HepG2 (cell line): ENCODE measurements around the gene PHACTR3.

Experiments used
- ELF1 ChIP-seq: sonication (generic); formaldehyde crosslinking; IDR thresholded peaks from 2 replicates; pipeline ENCODE4 v1.4.0; 2020; ENCODE audit warnings: missing genetic modification reagents
- FOXM1 ChIP-seq: sonication (generic); formaldehyde crosslinking; IDR thresholded peaks from 2 replicates; pipeline ENCODE4 v1.5.0; 2020; ENCODE audit warnings: missing genetic modification reagents
- JUND ChIP-seq: sonication (generic); formaldehyde crosslinking; IDR thresholded peaks from 2 replicates; pipeline ENCODE4 v1.8.0; 2022; ENCODE audit warnings: mild to moderate bottlenecking, missing genetic modification reagents
- KAT2B ChIP-seq: fragments of 150-350 bp; IDR thresholded peaks from 2 replicates; pipeline ENCODE4 v1.6.1; 2014; ENCODE audit warnings: low read depth, low read length, borderline replicate concordance
- NR1H2 ChIP-seq: sonication (generic); formaldehyde crosslinking; IDR thresholded peaks from 2 replicates; pipeline ENCODE4 v1.8.1; 2022; ENCODE audit warnings: low read depth, missing genetic modification reagents, borderline replicate concordance
- SATB2 ChIP-seq: sonication (generic); formaldehyde crosslinking; IDR thresholded peaks from 2 replicates; pipeline ENCODE4 v1.5.0; 2020; ENCODE audit warnings: missing genetic modification reagents
- TBL1XR1 ChIP-seq: fragments of 150-350 bp; IDR thresholded peaks from 2 replicates; pipeline ENCODE4 v1.6.1; 2014; ENCODE audit warnings: borderline replicate concordance, low read length; ENCODE audit not compliant: partially characterized antibody
- YY1 ChIP-seq: IDR thresholded peaks from 2 replicates; pipeline ENCODE4 v1.6.1; 2011; ENCODE audit warnings: low read length, low read depth, moderate library complexity, mild to moderate bottlenecking; ENCODE audit not compliant: insufficient read depth, insufficient replicate concordance
- ZBTB25 ChIP-seq: IDR thresholded peaks from 2 replicates; pipeline ENCODE4 v1.6.1; 2018; ENCODE audit warnings: missing genetic modification reagents
- ZNF274 ChIP-seq: sonication (generic); formaldehyde crosslinking; IDR thresholded peaks from 2 replicates; pipeline ENCODE4 v1.5.1; 2020; ENCODE audit warnings: mild to moderate bottlenecking, missing genetic modification reagents
- TF ChIP-seq, protein P1 (sequence below): sonication (generic); formaldehyde crosslinking; IDR thresholded peaks from 2 replicates; pipeline ENCODE4 v1.5.0; 2020; ENCODE audit warnings: mild to moderate bottlenecking, missing genetic modification reagents, moderate library complexity
- TF ChIP-seq, protein P2 (sequence below): sonication (generic); formaldehyde crosslinking; IDR thresholded peaks from 2 replicates; pipeline ENCODE4 v1.8.0; 2022; ENCODE audit warnings: mild to moderate bottlenecking, missing genetic modification reagents

DNA sequence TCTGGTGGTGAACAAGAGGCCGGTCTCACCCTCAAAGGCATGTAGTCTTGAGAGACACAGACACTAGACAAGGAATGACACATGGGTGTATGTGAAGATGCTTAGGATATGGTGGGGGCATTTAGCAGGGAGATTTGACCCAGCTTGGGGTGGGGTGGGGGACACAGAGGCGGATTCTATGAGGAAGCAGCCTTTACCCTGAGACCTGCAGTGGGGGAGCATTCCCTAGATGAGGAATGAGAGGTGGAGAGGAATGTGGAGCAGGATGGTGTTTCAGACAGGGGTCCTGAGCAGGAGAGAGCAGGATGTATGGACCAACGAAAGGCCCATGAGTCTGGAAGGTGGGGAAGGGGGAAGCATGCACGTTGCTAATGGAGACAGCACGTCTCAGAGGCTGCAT lies 57.8 kb downstream of the PHACTR3 start:
- TF ChIP-seq FOXM1 (CRISPR knock-in tag) (no peak), TBL1XR1 (no peak), ELF1 (no peak), KAT2B (no peak), ZBTB25 (no peak), NR1H2 (CRISPR knock-in tag) (no peak), YY1 (no peak), JUND (CRISPR knock-in tag) (no peak), SATB2 (CRISPR knock-in tag) (no peak), ZNF274 (CRISPR knock-in tag) (no peak)
- TF ChIP-seq, protein P1, sequence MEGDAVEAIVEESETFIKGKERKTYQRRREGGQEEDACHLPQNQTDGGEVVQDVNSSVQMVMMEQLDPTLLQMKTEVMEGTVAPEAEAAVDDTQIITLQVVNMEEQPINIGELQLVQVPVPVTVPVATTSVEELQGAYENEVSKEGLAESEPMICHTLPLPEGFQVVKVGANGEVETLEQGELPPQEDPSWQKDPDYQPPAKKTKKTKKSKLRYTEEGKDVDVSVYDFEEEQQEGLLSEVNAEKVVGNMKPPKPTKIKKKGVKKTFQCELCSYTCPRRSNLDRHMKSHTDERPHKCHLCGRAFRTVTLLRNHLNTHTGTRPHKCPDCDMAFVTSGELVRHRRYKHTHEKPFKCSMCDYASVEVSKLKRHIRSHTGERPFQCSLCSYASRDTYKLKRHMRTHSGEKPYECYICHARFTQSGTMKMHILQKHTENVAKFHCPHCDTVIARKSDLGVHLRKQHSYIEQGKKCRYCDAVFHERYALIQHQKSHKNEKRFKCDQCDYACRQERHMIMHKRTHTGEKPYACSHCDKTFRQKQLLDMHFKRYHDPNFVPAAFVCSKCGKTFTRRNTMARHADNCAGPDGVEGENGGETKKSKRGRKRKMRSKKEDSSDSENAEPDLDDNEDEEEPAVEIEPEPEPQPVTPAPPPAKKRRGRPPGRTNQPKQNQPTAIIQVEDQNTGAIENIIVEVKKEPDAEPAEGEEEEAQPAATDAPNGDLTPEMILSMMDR (CRISPR knock-in tag), result no peak
- TF ChIP-seq, protein P2, sequence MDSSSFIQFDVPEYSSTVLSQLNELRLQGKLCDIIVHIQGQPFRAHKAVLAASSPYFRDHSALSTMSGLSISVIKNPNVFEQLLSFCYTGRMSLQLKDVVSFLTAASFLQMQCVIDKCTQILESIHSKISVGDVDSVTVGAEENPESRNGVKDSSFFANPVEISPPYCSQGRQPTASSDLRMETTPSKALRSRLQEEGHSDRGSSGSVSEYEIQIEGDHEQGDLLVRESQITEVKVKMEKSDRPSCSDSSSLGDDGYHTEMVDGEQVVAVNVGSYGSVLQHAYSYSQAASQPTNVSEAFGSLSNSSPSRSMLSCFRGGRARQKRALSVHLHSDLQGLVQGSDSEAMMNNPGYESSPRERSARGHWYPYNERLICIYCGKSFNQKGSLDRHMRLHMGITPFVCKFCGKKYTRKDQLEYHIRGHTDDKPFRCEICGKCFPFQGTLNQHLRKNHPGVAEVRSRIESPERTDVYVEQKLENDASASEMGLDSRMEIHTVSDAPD (CRISPR knock-in tag), result no peak
